Left renal cortex interstitium (tissue), 4 donors: ENCODE data around the gene IRX3. TPM values are rescaled to one million over a fixed set of nuclear protein-coding genes. Genes with fewer than 3 reads are reported as not detected.

Experiments used
- DNase-seq, 4 donors: peaks; one replicate each; pipeline ENCODE4 v3.0.0-alpha.2; 2013; ENCODE audit warnings: low read depth in 4 of 4, low spot score in 2 of 4, missing footprints in 1 of 4
- polyA plus RNA-seq, 4 donors: library from polyadenylated mRNA; unstranded; fragments of 120-200 nt; gene quantifications; one replicate each; pipeline ENCODE4 v1.2.1, GENCODE V29; 2013; ENCODE audit not compliant: insufficient read length in 4 of 4

The IRX3 gene
- polyA plus RNA-seq, 4 donors, result 26.7 to 39.2 (median 34.1) TPM

- no peak for DNase-seq
These were observed 5.3 kb upstream of the IRX3 start for GRCh38 chr16:54291656-54292487.

- no peak for DNase-seq
These were observed 4.5 kb upstream of the IRX3 start for GRCh38 chr16:54290833-54291655.

GRCh38 chr16:54289945-54290832, 3.6 kb upstream of the IRX3 start:
- no peak for DNase-seq

- no peak for DNase-seq
These were observed 2.8 kb upstream of the IRX3 start for GRCh38 chr16:54289242-54289944.

GRCh38 chr16:54288835-54289241, 2.3 kb upstream of the IRX3 start:
- no peak for DNase-seq

- no peak for DNase-seq
These were observed 1.6 kb upstream of the IRX3 start for GRCh38 chr16:54288030-54288834.

GRCh38 chr16:54287131-54288029, 793 bp upstream of the IRX3 start:
- no peak for DNase-seq

GRCh38 chr16:54286090-54286365, 559 bp downstream of the IRX3 start:
- no peak for DNase-seq

GRCh38 chr16:54285414-54286089, 1.0 kb downstream of the IRX3 start:
- no peak for DNase-seq

GRCh38 chr16:54284931-54285413, 1.6 kb downstream of the IRX3 start:
- no peak for DNase-seq

- no peak for DNase-seq
These were observed 2.2 kb downstream of the IRX3 start for GRCh38 chr16:54284319-54284930.

GRCh38 chr16:54283725-54284318, 2.8 kb downstream of the IRX3 start:
- DNase-seq, result no peak

- no peak for DNase-seq
These were observed 3.5 kb downstream of the IRX3 start for GRCh38 chr16:54282928-54283724.

GRCh38 chr16:54282202-54282927, 4.2 kb downstream of the IRX3 start:
- no peak for DNase-seq

- no peak for DNase-seq
These were observed 4.9 kb downstream of the IRX3 start for GRCh38 chr16:54281535-54282201.
